HCT116 (cell line): Measurements from ENCODE around the gene LARP4.
"Not testable (repeated sequence)": the region's sequence is repeated elsewhere in the genome, so short reads cannot be mapped to it uniquely, and the experiment has no call there.

Source experiments
- CTCF ChIP-seq, 3 experiments: fragments of 200-600 bp in 1 of 3; sonication (generic) in 1 of 3; IDR thresholded peaks in 2 of 3; conservative IDR thresholded peaks in 1 of 3; 2 replicates each; pipeline ENCODE4 v1.5.1; 2012 to 2017; ENCODE audit warnings: low read depth in 2 of 3, low read length in 2 of 3, antibody characterized with exemption in 1 of 3, borderline replicate concordance in 1 of 3, control low read depth in 1 of 3, mild to moderate bottlenecking in 1 of 3, mixed read lengths in 1 of 3, mixed run types in 1 of 3, moderate library complexity in 1 of 3; ENCODE audit not compliant: insufficient read depth in 1 of 3
- EZH2 ChIP-seq: fragments of 200-600 bp; sonication (generic); IDR thresholded peaks from 2 replicates; pipeline ENCODE4 v1.6.1; 2017; ENCODE audit warnings: antibody characterized with exemption, mixed run types
- EZH2phosphoT487 ChIP-seq: fragments of 200-600 bp; IDR thresholded peaks from 2 replicates; pipeline ENCODE4 v1.6.1; 2018; ENCODE audit warnings: antibody characterized with exemption, borderline replicate concordance
- POLR2A ChIP-seq: IDR thresholded peaks from 2 replicates; pipeline ENCODE4 v1.7.0; 2011; ENCODE audit warnings: borderline replicate concordance; ENCODE audit not compliant: insufficient read depth, insufficient read length; ENCODE audit errors: extremely low read depth
- POLR2AphosphoS5 ChIP-seq: IDR thresholded peaks from 2 replicates; pipeline ENCODE4 v1.6.1; 2011; ENCODE audit warnings: mild to moderate bottlenecking, low read depth, low read length, moderate library complexity
- YY1 ChIP-seq: IDR thresholded peaks from 2 replicates; pipeline ENCODE4 v1.6.1; 2011; ENCODE audit warnings: low read length, low read depth, moderate library complexity, mild to moderate bottlenecking; ENCODE audit not compliant: insufficient replicate concordance; ENCODE audit errors: extremely low read depth
- ZFX ChIP-seq: fragments of 450-650 bp; IDR thresholded peaks from 2 replicates; pipeline ENCODE4 v1.6.1; 2017
- ZNF274 ChIP-seq: fragments of 200-500 bp; sonication (Bioruptor generic); IDR thresholded peaks from 2 replicates; pipeline ENCODE4 v1.6.1; 2014; ENCODE audit warnings: mild to moderate bottlenecking, low read depth, low read length, inconsistent platforms
- TF ChIP-seq, protein P1 (sequence below): IDR thresholded peaks from 2 replicates; pipeline ENCODE4 v1.6.1; 2012

- not testable (repeated sequence) for TF ChIP-seq ZNF274; CTCF (IDR thresholded peaks at IDR 0.05 in 2 of 3, conservative IDR thresholded peaks at IDR 0.05 in 1 of 3; ENCODE audit: borderline replicate concordance in 1 of 3, insufficient read depth in 1 of 3, low read depth in 2 of 3, low read length in 2 of 3); EZH2; YY1; EZH2phosphoT487; POLR2A; POLR2AphosphoS5; ZFX
- TF ChIP-seq, protein P1, sequence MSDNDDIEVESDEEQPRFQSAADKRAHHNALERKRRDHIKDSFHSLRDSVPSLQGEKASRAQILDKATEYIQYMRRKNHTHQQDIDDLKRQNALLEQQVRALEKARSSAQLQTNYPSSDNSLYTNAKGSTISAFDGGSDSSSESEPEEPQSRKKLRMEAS = not testable (repeated sequence)
Measured at GRCh38 chr12:50388793-50389192, 11.9 kb upstream of the LARP4 start.
